B cell (primary cell): ENCODE measurements around the gene ALDH9A1. TPM values are rescaled to one million over a fixed set of nuclear protein-coding genes. Genes with fewer than 3 reads are reported as not detected.

Experiments used
- ATAC-seq: fragments of 200-7000 bp; cut with Tn5 transposase; one replicate; pipeline ENCODE4 v1.10.0; 2021; ENCODE audit warnings: low read depth, mild to moderate bottlenecking, moderate number of reproducible peaks, moderate library complexity
- CTCF ChIA-PET: fragments of 350-600 bp; sonication (Branson Sonifier 250); formaldehyde crosslinking; loops from one replicate; lab custom pipeline; 2021; ENCODE audit warnings: antibody characterized with exemption, inconsistent platforms; lab: Charles Lee
- POLR2A ChIA-PET: fragments of 350-600 bp; sonication (Branson Sonifier 250); formaldehyde crosslinking; loops from one replicate; lab custom pipeline; 2021; ENCODE audit warnings: antibody characterized with exemption; lab: Charles Lee
- DNase-seq: peaks from one replicate; pipeline ENCODE4 v3.0.0; 2013
- H2AFZ ChIP-seq: 2 replicates; pipeline ENCODE4 v1.6.1; 2012; ENCODE audit warnings: mild to moderate bottlenecking, low read depth, low read length; ENCODE audit not compliant: insufficient read depth, poor library complexity, severe bottlenecking
- H3K27ac ChIP-seq, 2 donors: 1 replicate in 1 of 2; 2 replicates in 1 of 2; pipeline ENCODE4 v1.5.1; 2012 to 2013; ENCODE audit warnings: low read length in 2 of 2, mild to moderate bottlenecking in 2 of 2, moderate library complexity in 1 of 2
- H3K27me3 ChIP-seq, 4 experiments: fragments of 200-600 bp in 1 of 4; sonication (generic) in 1 of 4; replicated peaks in 1 of 4; 1 replicate in 2 of 4; 2 replicates in 2 of 4; pipeline versions ENCODE4 v1.6.1 to v1.7.0; 2013 to 2016; ENCODE audit warnings: low read length in 3 of 4, mild to moderate bottlenecking in 2 of 4, mixed read lengths in 1 of 4, moderate library complexity in 1 of 4; ENCODE audit not compliant: insufficient read depth in 4 of 4, control insufficient read depth in 3 of 4; ENCODE audit errors: control extremely low read depth in 1 of 4
- H3K36me3 ChIP-seq, 2 experiments: replicated peaks in 1 of 2; 1 replicate in 1 of 2; 2 replicates in 1 of 2; pipeline versions ENCODE4 v1.6.1 to v1.7.1; 2013; ENCODE audit warnings: low read length in 1 of 2; ENCODE audit not compliant: insufficient read depth in 2 of 2, control insufficient read depth in 1 of 2; ENCODE audit errors: control extremely low read depth in 1 of 2, extremely low read depth in 1 of 2
- H3K4me1 ChIP-seq, 2 donors: fragments of 200-600 bp in 1 of 2; sonication (generic) in 1 of 2; 1 replicate in 1 of 2; 2 replicates in 1 of 2; pipeline versions ENCODE4 v1.5.1 to v1.6.1; 2013 to 2017; ENCODE audit warnings: low read length in 2 of 2; ENCODE audit not compliant: control insufficient read depth in 2 of 2, insufficient read depth in 2 of 2
- H3K4me2 ChIP-seq: replicated peaks from 2 replicates; pipeline ENCODE3; 2012; ENCODE audit warnings: mild to moderate bottlenecking, low read depth, low read length; ENCODE audit not compliant: poor library complexity, severe bottlenecking
- H3K4me3 ChIP-seq, 5 experiments: fragments of 200-600 bp in 1 of 5; sonication (generic) in 1 of 5; 1 replicate in 3 of 5; 2 replicates in 2 of 5; pipeline versions ENCODE4 v1.5.1 to v1.7.0; 2011 to 2016; ENCODE audit warnings: low read length in 4 of 5, mild to moderate bottlenecking in 4 of 5, low read depth in 2 of 5, control low read depth in 1 of 5, moderate library complexity in 1 of 5; ENCODE audit not compliant: insufficient read depth in 1 of 5; ENCODE audit errors: control extremely low read depth in 1 of 5, extremely low read depth in 1 of 5
- H3K79me2 ChIP-seq: fragments of 200-600 bp; sonication (generic); one replicate; pipeline ENCODE4 v1.6.0; 2016; ENCODE audit warnings: low read length; ENCODE audit not compliant: control insufficient read depth, insufficient read depth
- H3K9ac ChIP-seq: fragments of 200-600 bp; sonication (generic); 2 replicates; pipeline ENCODE4 v1.6.1; 2017; ENCODE audit warnings: mild to moderate bottlenecking, low read length, moderate library complexity
- H3K9me3 ChIP-seq, 3 donors: one replicate each; pipeline versions ENCODE4 v1.6.1 to v1.7.1; 2013; ENCODE audit warnings: low read length in 2 of 3; ENCODE audit not compliant: control insufficient read depth in 2 of 3, insufficient read depth in 1 of 3; ENCODE audit errors: control extremely low read depth in 1 of 3
- H4K20me1 ChIP-seq: 2 replicates; pipeline ENCODE4 v1.6.0; 2012; ENCODE audit warnings: mild to moderate bottlenecking, low read length; ENCODE audit not compliant: insufficient read depth, control insufficient read depth, poor library complexity, severe bottlenecking
- H3K27ac Mint-ChIP-seq: one replicate; pipeline ENCODE4 v1.8.0; 2021; ENCODE audit warnings: mixed read lengths
- H3K27me3 Mint-ChIP-seq: one replicate; pipeline ENCODE4 v1.8.0; 2021; ENCODE audit warnings: mixed read lengths
- H3K4me1 Mint-ChIP-seq: one replicate; pipeline ENCODE4 v1.8.0; 2021; ENCODE audit warnings: mixed read lengths
- H3K4me3 Mint-ChIP-seq: one replicate; pipeline ENCODE4 v1.8.0; 2021; ENCODE audit warnings: mixed read lengths
- H3K9me3 Mint-ChIP-seq: one replicate; pipeline ENCODE4 v1.8.0; 2022; ENCODE audit warnings: mixed read lengths; ENCODE audit not compliant: insufficient read depth
- EZH2 ChIP-seq: IDR thresholded peaks from 2 replicates; pipeline ENCODE4 v1.6.1; 2012; ENCODE audit warnings: borderline replicate concordance, low read depth, mild to moderate bottlenecking, moderate library complexity, low read length; ENCODE audit not compliant: insufficient read depth, poor library complexity, severe bottlenecking
- WGBS: methylation state at CpG from one replicate; pipeline ENCODE4 v1.1.5; 2013; ENCODE audit warnings: missing lambda C conversion rate; ENCODE audit not compliant: insufficient coverage; 5-methylcytosine and 5-hydroxymethylcytosine counted together
- intact Hi-C: fragments of 100-400 bp; cut with micrococcal nuclease; formaldehyde crosslinking; loops from one replicate; pipeline ENCODE4 v1.10.0; 2022
- polyA plus RNA-seq: library from polyadenylated mRNA; depleted of rRNA; stranded (reverse); fragments of >200 nt; gene quantifications from 2 replicates; pipeline ENCODE4 v1.2.3, GENCODE V29; 2012
- total RNA-seq, 2 donors: library from RNA; stranded (reverse); fragments of 120-200 nt in 1 of 2; gene quantifications; 1 replicate in 1 of 2; 2 replicates in 1 of 2; pipeline versions ENCODE4 v1.2.3 to v1.2.4, GENCODE V29; 2013 to 2022
- TF ChIP-seq, protein P1 (sequence below): fragments of 200-600 bp; IDR thresholded peaks from one replicate; pipeline ENCODE4 v1.8.0; 2022; ENCODE audit warnings: antibody characterized with exemption, mild to moderate bottlenecking

ALDH9A1 gene
- total and polyA plus RNA-seq, 2 donors (not counting 1 experiment from before 2014, with no cell fraction given): 23.5 to 37.5 TPM

GRCh38 chr1:165668184-165668583 lies 30.2 kb downstream of the ALDH9A1 start:
- Histone ChIP-seq H3K9ac (no peak overlapping the region), H4K20me1 (no peaks in the 10 kb centered on the region), H3K27ac (no peak overlapping the region), H3K27me3 (no peaks in the 10 kb centered on the region), H3K9me3 (no peaks in the 10 kb centered on the region), H3K4me3 (no peak overlapping the region), H3K79me2 (peaks cover 5% of the 10 kb centered on the region), H3K4me1 (no peaks in the 10 kb centered on the region), H3K36me3 (peaks cover 33 to 81% of the 10 kb centered on the region in 2 experiments), H2AFZ (no peak overlapping the region), H3K4me2 (no peak overlapping the region)
- no peak overlapping the region for H3K27ac Mint-ChIP-seq
- H3K27me3 Mint-ChIP-seq: no peaks in the 10 kb centered on the region
- H3K4me1 Mint-ChIP-seq: no peaks in the 10 kb centered on the region
- POLR2A ChIA-PET: no interaction called here
- no peaks in the 10 kb centered on the region for H3K9me3 Mint-ChIP-seq
- DNase-seq (no peak), ATAC-seq (no peak)
- CTCF ChIA-PET: no interaction called here
- 96% methylated on average over 3 of the region's 3 CpGs for WGBS
- TF ChIP-seq EZH2: no peak
- TF ChIP-seq, protein P1, sequence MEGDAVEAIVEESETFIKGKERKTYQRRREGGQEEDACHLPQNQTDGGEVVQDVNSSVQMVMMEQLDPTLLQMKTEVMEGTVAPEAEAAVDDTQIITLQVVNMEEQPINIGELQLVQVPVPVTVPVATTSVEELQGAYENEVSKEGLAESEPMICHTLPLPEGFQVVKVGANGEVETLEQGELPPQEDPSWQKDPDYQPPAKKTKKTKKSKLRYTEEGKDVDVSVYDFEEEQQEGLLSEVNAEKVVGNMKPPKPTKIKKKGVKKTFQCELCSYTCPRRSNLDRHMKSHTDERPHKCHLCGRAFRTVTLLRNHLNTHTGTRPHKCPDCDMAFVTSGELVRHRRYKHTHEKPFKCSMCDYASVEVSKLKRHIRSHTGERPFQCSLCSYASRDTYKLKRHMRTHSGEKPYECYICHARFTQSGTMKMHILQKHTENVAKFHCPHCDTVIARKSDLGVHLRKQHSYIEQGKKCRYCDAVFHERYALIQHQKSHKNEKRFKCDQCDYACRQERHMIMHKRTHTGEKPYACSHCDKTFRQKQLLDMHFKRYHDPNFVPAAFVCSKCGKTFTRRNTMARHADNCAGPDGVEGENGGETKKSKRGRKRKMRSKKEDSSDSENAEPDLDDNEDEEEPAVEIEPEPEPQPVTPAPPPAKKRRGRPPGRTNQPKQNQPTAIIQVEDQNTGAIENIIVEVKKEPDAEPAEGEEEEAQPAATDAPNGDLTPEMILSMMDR: no peak
- H3K4me3 Mint-ChIP-seq: no peak overlapping the region
- intact Hi-C loops: no loop called here

DNA sequence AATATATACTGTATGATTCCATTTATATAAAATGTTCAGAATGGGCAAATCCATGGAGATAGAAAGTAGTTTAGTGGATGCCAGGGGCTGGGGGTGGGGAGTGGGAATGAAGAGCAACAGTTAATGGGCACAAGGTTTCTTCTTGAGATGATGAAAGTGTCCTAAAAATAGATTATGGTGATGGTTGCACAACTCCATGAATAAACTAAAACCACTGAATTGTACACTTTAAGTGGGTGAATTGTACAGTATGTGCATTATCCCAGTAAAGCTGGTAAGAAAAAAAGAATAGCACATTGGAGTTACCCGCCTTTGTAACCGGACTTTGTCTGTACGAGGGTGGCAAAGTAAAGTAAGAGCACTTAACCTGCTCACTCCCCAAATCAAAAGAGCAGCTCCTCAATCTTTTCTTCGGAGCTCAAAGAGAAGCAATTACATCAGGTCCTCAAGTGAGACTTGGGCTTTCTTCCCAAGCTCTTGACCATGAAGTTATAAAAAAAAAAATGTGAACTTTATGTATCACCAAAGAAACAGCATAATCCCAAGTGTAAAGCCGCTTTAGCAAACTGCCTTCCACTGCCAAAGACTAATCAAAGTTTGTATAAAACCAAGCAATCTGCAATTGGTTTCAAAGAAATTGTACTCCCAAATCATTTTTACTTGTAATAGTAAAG lies 32.1 kb downstream of the ALDH9A1 start:
- ChIA-PET CTCF (interaction anchor here (0.7 kb wide), 1 partner anchor 8 kb away, joined by 4 read pairs; no protein-coding TSS in a partner anchor), POLR2A (no interaction called here)
- no peak for DNase-seq
- H2AFZ ChIP-seq: no peak overlapping the region
- ATAC-seq: no peak
- H3K27me3 ChIP-seq: no peaks in the 10 kb centered on the region
- H3K27ac Mint-ChIP-seq: no peak overlapping the region
- no peak overlapping the region for H3K4me3 ChIP-seq
- H3K27me3 Mint-ChIP-seq: no peaks in the 10 kb centered on the region
- no peak overlapping the region for H3K4me2 ChIP-seq
- TF ChIP-seq, protein P1: no peak
- no peak overlapping the region for H3K4me3 Mint-ChIP-seq
- intact Hi-C loops: no loop called here
- H3K9me3 ChIP-seq: no peaks in the 10 kb centered on the region
- H4K20me1 ChIP-seq: no peaks in the 10 kb centered on the region
- peaks cover 34 to 84% of the 10 kb centered on the region in 2 experiments for H3K36me3 ChIP-seq
- H3K79me2 ChIP-seq: peaks cover 5% of the 10 kb centered on the region
- no peaks in the 10 kb centered on the region for H3K4me1 Mint-ChIP-seq
- WGBS: no CpG with 5 or more reads among the region's 5 CpGs
- no peaks in the 10 kb centered on the region for H3K4me1 ChIP-seq
- no peaks in the 10 kb centered on the region for H3K9me3 Mint-ChIP-seq
- H3K9ac ChIP-seq: no peak overlapping the region
- no peak overlapping the region for H3K27ac ChIP-seq
